Colon (tissue), 2 donors: ENCODE measurements around the gene ATG4D.
"Not testable (repeated sequence)": the region's sequence is repeated elsewhere in the genome, so short reads cannot be mapped to it uniquely, and the experiment has no call there.

Source experiments
- FAIRE-seq: peaks from 2 replicates; lab custom pipeline; 2012; peaks lifted over from hg19 to GRCh38; lab: Jason Lieb, UNC
- donor health status: control.
- donor health status: control.

ATG4D gene

GRCh38 chr19:10519421-10519820 lies 24.3 kb upstream of the ATG4D start:
- FAIRE-seq, result no peak

GRCh38 chr19:10520652-10521318 lies 22.9 kb upstream of the ATG4D start:
- no peak for FAIRE-seq

DNA sequence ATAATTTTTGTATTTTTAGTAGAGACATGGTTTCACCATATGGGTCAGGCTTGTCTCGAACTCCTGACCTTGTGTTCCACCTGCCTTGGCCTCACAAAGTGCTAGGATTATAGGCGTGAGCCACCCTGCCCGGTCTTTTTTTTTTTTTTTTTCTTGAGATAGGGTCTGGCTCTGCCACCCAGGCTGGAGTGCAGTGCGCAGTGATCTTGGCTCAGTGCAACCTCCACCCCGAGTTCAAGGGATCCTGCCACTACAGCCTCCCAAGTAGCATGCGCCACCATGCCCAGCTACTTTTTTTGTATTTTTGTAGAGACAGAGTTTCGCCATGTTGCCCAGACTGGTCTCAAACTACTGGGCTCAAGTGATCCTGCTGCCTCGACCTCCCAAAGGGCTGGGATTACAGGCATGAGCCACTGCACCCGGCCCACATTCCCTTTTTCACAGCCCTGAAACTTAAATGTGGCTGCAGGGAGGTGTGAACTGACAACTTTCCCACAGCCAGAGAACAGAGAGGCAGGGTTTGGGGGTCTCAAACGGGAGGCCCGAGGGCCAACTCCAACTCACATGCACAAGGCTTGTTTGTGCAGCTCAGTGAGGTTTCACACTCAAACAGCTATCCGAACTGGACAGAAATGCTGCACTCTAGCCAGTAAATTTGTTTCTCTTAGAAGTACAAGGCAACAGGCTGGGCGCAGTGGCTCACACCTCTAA lies 22.1 kb upstream of the ATG4D start:
- no peak for FAIRE-seq

DNA sequence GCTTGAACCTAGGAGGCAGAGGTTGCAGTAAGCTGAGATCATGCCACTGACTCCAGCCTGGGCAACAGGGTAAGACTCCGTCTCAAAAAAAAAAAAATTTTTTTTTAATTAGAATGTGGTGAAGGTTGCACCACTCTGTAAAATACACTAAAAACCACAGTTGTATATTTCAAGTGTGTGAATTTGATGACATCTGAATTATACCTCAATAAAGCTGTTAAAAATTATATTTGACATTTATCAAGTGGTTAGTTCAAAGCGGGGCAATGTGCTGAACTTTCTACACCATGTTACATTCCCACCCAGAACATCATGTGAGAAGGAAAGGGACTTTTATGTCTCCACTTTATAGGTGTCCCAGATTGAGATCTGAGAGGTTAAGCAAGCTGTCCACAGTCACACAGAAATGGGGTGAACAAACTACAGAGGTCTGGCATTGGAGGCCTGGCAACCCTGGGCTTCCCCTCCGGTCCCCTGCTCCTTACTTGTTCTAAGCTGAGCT lies 20.5 kb upstream of the ATG4D start:
- no peak for FAIRE-seq

DNA sequence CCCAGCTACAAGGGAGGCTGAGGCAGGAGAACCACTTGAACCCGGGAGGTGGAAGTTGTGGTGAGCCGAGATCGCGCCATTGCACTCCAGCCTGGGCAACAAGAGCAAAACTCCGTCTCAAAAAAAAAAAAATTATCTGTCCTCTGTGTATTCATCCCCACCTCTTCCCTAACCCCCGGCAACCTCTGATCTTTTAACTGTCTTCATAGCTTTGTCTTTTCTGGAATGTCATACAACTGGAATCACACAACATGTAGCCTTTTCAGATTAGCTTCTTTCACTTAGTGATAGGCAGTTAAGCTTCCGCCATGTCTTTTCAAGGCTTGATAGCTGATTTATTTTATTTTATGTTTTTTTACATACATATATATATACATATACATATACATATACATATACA lies 18.1 kb upstream of the ATG4D start:
- no peak for FAIRE-seq

GRCh38 chr19:10526887-10527286 lies 16.8 kb upstream of the ATG4D start:
- not testable (repeated sequence) for FAIRE-seq

DNA sequence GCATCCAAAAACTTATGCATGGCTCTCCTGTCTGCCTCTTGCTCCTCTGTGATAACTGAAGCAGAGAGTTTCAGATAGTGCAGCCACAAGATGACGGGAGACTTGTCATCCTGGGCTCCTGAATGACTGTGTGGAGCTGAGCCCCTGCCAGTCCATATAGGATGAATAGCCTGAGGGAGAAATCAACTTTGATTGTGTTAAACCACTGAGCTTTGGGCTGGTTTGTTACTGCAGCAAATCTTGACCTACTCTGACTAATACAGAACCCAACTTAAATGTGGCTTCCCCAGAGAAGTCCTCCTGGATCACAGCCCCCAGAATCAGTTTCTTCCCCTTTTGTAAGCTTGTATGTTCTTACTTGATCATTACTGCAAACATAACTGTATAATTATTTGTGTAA lies 11.2 kb upstream of the ATG4D start:
- FAIRE-seq, result no peak

DNA sequence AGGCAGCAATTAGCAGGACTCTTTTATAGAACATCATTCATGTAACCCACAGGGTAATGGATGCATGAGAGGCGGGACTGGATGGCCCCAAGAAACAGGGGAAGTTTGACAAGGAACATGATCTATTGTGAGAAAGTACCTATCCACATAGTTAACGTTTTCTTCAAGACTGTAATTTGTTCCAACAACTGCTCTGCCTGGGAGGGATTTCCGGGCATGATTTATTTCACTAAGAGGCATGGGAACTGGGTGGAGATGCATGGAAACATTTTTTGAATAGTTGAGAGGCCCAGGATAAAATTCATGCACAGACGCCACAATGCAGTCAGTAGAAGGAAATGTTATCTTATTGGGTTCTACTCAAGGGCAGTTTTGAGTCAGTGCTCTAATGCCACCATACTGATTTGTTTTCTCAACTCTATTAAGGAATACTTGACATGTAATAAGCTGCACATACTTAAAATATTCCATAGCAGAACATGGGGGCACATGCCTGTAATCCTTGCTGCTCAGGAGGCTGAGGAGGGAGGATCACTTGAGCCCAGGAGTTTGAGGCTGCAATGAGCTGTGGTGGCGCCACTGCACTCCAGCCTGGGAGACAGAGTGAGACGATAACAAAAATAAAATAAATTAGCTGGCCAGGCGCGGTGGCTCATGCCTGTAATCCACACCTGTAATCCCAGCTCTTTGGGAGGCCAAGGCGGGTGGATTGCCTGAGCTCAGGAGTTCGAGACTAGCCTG lies 9.9 kb upstream of the ATG4D start:
- FAIRE-seq, result no peak

DNA sequence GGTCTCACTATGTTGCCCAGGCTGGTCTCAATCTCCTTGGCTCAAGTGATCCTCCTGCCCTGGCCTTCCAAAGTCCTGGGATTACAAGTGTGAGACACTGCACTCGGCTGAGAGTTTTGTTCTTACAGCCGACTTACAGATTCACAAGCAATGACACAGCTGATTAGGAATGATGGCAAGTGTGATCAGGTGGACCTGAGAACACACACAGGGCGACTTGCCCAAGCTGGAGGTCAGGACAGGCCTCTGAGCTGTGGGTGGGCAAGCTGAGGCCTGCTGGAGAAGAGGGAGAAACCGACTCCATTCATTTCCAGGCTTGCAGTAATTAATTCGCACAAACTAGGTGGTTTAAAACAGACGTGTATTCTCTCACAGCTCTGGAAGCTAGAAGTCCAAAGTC lies 8.1 kb upstream of the ATG4D start:
- FAIRE-seq, result no peak

DNA sequence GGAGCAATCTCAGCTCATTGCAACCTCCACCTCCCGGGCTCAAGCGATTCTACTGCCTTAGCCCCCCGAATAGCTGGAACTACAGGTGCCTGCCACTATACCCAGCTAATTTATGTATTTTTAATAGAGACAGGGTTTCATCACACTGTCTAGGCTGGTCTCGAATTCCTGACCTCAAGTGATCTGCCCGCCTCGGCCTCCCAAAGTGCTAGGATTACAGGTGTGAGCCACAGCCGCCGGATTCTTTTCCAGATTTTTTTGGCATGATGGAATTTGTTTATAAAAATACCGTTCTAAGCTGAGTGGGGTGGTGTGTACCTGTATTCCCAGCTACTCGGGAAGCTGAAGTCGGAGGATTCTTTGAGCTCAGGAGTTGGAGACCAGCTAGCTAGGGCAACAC lies 6.0 kb upstream of the ATG4D start:
- no peak for FAIRE-seq

DNA sequence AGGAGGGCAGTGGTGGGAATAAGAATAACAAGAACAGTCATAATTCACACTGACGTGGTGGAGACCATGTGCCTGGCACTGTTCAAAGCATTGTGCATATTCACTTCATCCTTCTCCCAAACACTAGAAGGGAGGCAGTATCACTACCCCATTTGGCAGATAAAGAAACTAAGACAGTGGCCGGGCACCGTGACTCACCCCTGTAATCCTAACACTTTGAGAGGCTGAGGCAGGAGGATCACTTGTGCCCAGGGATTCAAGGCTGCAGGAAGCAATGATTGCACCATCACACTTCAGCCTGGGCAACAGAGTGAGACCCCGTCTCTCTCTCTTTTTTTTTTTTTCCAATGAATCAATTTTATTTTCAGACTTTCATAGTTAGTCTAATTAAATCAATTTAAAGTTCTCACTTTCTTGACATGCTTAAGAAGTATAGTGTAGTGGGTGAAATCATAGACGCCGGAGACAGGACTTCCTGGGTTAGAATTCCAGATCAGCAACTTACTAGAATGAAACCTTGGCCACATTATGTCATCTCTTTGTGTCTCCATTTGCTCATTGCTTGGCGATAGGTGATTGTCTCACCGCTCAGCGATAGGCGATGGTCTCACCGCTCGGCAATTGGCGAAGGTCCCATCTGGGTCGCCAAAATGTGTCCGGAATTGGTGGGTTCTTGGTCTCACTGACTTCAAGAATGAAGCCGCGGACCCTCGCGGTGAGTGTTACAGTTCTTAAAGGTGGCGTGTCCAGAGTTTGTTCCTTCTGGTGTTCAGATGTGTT lies 5.3 kb upstream of the ATG4D start:
- no peak for FAIRE-seq

DNA sequence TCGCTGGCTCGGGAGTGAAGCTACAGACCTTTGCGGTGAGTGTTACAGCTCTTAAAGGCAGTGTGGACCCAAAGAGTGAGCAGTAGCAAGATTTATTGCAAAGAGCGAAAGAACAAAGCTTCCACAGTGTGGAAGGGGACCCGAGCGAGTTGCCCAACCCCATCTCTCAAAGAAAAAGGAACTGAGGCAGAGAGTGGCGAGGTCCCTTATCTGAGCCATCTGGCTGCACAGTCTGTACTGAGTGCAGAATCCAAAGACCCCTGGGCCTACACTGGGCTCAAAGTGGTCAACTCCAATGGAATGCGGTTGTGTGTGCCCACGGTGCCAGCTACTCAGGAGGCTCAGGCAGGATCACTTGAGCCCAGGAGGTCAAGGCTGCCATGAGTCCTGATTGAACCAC lies 4.7 kb upstream of the ATG4D start:
- FAIRE-seq, result not testable (repeated sequence)

- FAIRE-seq, result no peak
Measured at GRCh38 chr19:10543059-10543419, 665 bp upstream of the ATG4D start.

GRCh38 chr19:10544242-10544752 lies 593 bp downstream of the ATG4D start:
- FAIRE-seq, result no peak

DNA sequence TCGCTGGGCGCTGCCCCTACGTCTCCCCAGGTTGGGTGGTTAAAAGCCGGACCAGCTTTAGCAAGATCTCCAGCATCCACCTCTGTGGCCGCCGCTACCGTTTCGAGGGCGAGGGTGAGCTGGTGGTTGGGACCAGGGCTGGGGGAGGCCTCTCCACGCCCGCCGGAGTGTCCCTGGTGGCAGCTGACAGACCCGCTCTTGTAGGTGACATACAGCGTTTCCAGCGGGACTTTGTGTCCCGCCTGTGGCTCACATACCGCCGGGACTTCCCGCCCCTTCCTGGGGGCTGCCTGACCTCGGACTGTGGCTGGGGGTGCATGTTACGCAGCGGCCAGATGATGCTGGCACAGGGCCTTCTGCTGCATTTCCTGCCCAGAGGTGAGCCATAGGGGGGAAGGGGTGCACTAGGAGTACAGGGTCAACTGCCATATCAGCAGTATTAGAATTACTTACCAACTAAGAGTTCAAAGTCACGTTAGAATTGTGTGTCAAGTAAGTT lies 1.1 kb downstream of the ATG4D start:
- no peak for FAIRE-seq

DNA sequence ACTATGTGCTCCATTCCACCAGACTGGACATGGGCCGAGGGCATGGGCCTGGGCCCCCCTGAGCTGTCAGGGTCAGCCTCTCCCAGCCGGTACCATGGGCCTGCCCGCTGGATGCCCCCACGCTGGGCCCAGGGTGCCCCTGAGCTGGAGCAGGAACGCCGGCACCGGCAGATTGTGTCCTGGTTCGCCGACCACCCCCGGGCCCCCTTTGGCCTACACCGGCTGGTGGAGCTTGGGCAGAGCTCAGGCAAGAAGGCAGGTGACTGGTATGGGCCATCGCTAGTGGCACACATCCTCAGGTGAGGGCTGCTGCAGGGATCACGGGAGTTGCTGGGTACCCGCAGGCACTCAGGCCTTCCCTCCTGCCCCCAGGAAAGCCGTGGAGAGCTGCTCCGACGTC lies 3.1 kb downstream of the ATG4D start:
- no peak for FAIRE-seq

DNA sequence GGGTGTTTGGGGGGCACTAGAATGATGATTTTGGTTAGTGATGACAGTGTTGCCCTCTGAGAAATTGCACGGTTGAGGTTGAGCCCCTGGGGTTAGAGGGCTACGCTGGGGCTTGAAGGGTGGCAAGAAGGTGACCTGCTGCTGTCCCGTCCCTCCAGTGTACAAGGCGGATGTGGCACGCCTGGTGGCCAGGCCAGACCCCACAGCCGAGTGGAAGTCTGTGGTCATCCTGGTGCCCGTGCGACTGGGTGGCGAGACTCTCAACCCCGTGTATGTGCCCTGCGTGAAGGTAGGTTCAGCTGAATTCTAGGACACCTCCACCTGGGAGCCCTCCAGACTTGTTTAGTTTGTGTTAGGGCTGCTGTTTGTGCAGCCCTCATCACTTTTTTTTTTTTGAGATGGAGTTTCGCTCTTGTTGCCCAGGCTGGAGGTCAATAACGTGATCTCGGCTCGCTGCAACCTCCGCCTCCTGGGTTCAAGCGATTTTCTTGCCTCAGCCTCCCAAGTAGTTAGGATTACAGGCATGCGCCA lies 5.1 kb downstream of the ATG4D start:
- FAIRE-seq, result no peak

DNA sequence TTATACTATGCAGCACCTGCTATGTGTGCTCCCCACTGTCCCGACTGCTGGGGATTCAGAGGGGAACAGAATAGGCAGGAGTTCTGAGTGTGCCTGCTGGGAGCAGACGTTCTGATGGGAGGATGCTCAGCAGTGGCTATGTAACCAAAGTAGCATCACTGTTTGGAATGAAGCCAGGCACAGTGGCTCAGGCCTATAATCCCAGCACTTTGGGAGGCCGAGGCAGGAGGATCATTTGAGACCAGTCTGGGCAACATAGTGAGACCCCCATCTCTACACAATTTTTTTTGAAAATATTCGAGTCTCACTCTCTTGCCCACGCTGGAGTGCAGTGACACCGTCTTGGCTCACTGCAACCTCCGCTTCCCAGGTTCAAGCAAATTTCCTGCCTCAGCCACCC lies 6.0 kb downstream of the ATG4D start:
- no peak for FAIRE-seq

DNA sequence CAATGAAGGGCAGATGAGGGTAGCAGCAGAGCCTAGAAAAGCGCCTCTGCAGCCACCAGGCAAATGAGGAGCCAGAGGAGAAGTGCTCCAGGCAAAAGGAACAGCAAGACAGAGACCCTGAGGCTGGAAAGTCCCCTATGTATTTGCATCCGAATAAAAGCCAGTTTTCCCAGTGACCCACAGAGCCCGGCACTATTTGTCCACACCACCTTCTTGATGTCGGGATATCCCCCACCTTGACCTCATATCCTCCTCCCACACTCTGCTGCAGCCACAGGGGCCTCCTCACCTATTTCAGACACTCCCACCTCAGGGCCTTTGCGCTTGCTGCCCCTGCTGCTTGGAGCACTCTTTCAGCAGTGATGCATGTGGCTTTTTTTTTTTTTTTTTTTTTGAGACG lies 6.6 kb downstream of the ATG4D start:
- FAIRE-seq, result no peak

DNA sequence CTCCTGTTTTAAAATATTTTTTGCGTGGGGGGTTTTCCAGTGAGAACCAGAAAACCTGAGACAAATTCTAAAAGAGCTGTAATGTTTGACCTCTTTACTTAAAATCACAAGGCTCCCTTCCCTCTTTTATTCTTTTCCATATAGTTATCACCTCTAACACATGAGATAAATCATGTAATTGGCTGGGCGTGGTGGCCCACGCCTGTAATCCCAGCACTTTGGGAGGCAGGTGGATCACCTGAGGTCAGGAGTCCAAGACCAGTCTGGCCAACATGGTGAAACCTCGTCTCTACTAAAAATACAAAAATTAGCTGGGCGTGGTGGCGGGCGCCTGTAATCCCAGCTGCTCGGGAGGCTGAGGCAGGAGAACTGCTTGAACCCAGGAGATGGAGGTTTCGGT lies 7.3 kb downstream of the ATG4D start:
- not testable (repeated sequence) for FAIRE-seq

DNA sequence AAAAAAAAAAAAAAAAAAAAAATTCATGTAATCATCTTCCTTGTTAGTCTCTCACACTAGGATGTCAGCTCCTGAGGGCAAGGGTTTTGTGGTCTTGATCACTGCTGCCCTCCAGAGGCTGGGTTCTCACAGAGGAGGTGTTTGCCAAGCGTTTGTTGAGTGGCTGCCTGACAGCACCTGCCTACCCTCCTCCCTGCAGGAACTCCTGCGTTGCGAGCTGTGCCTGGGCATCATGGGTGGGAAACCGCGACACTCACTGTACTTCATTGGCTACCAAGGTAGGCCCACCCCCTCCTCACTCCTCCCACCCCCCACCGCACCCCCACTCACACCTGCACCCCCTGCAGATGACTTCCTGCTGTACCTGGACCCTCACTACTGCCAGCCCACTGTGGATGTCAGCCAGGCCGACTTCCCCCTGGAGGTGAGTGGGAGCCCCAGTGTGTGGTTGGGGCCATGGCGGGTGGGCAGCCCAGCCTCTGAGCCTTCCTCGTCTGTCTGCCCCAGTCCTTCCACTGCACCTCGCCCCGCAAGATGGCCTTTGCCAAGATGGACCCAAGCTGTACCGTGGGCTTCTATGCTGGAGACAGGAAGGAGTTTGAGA lies 8.1 kb downstream of the ATG4D start:
- FAIRE-seq, result no peak
